Measurements from ENCODE around the gene CAMTA1.

CAMTA1 gene

DNA sequence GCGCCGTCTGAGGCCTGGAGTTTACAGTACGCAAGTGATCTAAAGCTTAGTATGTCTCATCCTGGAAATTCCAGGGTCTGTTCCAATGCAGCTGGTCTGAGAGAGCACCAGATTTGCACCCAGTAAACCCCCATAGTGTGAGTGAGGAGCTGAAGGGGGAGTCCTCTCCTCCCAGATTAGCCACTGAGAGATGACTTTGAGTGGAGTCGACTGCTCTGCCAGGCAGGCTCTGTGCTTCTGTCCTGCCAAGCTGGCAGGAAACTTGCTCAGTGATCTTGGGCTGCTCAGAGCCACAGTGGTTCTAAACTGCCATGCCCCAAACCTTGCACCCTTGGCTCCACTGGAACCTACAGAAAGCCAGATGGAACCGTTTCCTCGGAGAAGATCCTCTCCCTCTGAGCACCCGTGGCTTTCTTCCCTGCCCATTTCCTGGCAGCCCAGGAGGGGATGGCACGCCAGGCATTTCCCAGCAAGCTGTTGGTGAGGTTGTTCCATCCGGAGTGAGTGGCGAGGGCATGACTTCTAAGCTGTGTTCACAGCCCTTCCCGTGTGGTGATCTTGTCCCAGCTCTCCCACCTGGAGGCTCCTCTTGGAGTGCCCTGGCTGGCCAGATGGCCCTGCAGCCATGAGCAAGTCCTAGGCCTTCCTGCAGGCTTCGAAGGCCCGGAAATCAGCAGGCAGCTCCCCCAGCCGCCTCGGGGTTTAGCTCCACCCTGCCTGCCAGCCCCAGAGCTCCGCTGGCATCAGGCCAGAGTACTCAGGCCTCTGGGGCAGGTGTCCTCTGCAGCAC is 859.9 kb downstream of the CAMTA1 start:
- no peaks in the 10 kb centered on the region for H3K4me1 ChIP-seq (ENCODE audit: insufficient read depth, poor library complexity, severe bottlenecking)
- no peaks in the 10 kb centered on the region for H3K36me3 ChIP-seq (ENCODE audit: low read depth)
- DNase-seq (ENCODE audit: low spot score) (no peak), ATAC-seq (ENCODE audit: low read depth) (peak; percentile 24; the same call in 1 of the 3 replicates)
- H3K27ac ChIP-seq (ENCODE audit: poor library complexity, severe bottlenecking), result no peak overlapping the region
- H3K9me3 ChIP-seq (ENCODE audit: severe bottlenecking), result no peaks in the 10 kb centered on the region
- H3K4me3 ChIP-seq (ENCODE audit: severe bottlenecking), result no peak overlapping the region
- TF ChIP-seq CTCF (IDR thresholded peaks at IDR 0.05; ENCODE audit: poor library complexity, severe bottlenecking), result no peak
- no peaks in the 10 kb centered on the region for H3K27me3 ChIP-seq (ENCODE audit: insufficient read depth, poor library complexity, severe bottlenecking)

GRCh38 chr1:7645751-7646048 is 860.4 kb downstream of the CAMTA1 start:
- DNase-seq (ENCODE audit: low spot score), result no peak
- no peak for ATAC-seq (ENCODE audit: low read depth)
- no peaks in the 10 kb centered on the region for H3K4me1 ChIP-seq (ENCODE audit: insufficient read depth, poor library complexity, severe bottlenecking)

DNA sequence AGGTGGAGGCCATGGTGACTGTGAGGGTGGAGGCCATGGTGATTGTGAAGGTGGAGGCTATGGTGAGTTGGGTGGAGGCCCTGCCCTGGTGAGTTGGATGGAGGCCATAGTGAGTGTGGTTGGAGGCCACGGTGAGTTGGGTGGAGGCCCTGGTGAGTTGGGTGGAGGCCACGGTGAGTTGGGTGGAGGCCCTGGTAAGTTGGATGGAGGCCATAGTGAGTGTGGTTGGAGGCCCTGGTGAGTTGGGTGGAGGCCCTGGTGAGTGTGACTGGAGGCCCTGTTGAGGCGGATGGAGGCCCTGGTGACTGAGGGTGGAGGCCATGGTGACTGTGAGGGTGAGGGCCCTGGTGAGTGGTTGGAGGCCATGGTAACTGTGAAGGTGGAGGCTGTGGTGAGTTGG is 860.9 kb downstream of the CAMTA1 start:
- DNase-seq (ENCODE audit: low spot score) (no peak), ATAC-seq (ENCODE audit: low read depth) (no peak)
- H3K9me3 ChIP-seq (ENCODE audit: severe bottlenecking), result no peaks in the 10 kb centered on the region
- no peaks in the 10 kb centered on the region for H3K27me3 ChIP-seq (ENCODE audit: insufficient read depth, poor library complexity, severe bottlenecking)
- H3K36me3 ChIP-seq (ENCODE audit: low read depth), result no peaks in the 10 kb centered on the region
- no peak overlapping the region for H3K27ac ChIP-seq (ENCODE audit: poor library complexity, severe bottlenecking)
- no peaks in the 10 kb centered on the region for H3K4me1 ChIP-seq (ENCODE audit: insufficient read depth, poor library complexity, severe bottlenecking)
- no peak for TF ChIP-seq CTCF (IDR thresholded peaks at IDR 0.05; ENCODE audit: poor library complexity, severe bottlenecking)
- H3K4me3 ChIP-seq (ENCODE audit: severe bottlenecking), result no peak overlapping the region

More at GRCh38 chr1:7645751-7646048, 860.4 kb downstream of the CAMTA1 start:
- Histone ChIP-seq H3K4me3 (ENCODE audit: severe bottlenecking) (no peak overlapping the region), H3K27ac (ENCODE audit: poor library complexity, severe bottlenecking) (no peak overlapping the region), H3K36me3 (ENCODE audit: low read depth) (no peaks in the 10 kb centered on the region), H3K27me3 (ENCODE audit: insufficient read depth, poor library complexity, severe bottlenecking) (no peaks in the 10 kb centered on the region), H3K9me3 (ENCODE audit: severe bottlenecking) (no peaks in the 10 kb centered on the region)
- no peak for TF ChIP-seq CTCF (IDR thresholded peaks at IDR 0.05; ENCODE audit: poor library complexity, severe bottlenecking)

- no peak for DNase-seq (ENCODE audit: low spot score)
- Histone ChIP-seq H3K27me3 (ENCODE audit: insufficient read depth, poor library complexity, severe bottlenecking) (no peaks in the 10 kb centered on the region), H3K4me3 (ENCODE audit: severe bottlenecking) (no peak overlapping the region), H3K4me1 (ENCODE audit: insufficient read depth, poor library complexity, severe bottlenecking) (no peaks in the 10 kb centered on the region), H3K9me3 (ENCODE audit: severe bottlenecking) (no peaks in the 10 kb centered on the region), H3K36me3 (ENCODE audit: low read depth) (no peaks in the 10 kb centered on the region), H3K27ac (ENCODE audit: poor library complexity, severe bottlenecking) (no peak overlapping the region)
- ATAC-seq (ENCODE audit: low read depth), result peak; percentile 74
- peak; percentile 94 for TF ChIP-seq CTCF (IDR thresholded peaks at IDR 0.05; ENCODE audit: poor library complexity, severe bottlenecking)
These were observed 862.0 kb downstream of the CAMTA1 start for GRCh38 chr1:7646981-7647901.

All from RWPE2 (cell line).